ENCODE results near the gene RRBP1.

Gene RRBP1

GRCh38 chr20:17657898-17658647 is 24.0 kb downstream of the RRBP1 start:
- no peak for TF ChIP-seq POLR2AphosphoS5 (IDR thresholded peaks at IDR 0.05; ENCODE audit: low read depth)
- TF ChIP-seq REST (IDR thresholded peaks at IDR 0.05; ENCODE audit: insufficient replicate concordance, low read depth) = no peak
- TF ChIP-seq SPI1 (IDR thresholded peaks at IDR 0.05; ENCODE audit: borderline replicate concordance, low read depth) = no peak
- no peak for TF ChIP-seq GABPA (IDR thresholded peaks at IDR 0.05; ENCODE audit: low read depth)
- TF ChIP-seq, protein P1, sequence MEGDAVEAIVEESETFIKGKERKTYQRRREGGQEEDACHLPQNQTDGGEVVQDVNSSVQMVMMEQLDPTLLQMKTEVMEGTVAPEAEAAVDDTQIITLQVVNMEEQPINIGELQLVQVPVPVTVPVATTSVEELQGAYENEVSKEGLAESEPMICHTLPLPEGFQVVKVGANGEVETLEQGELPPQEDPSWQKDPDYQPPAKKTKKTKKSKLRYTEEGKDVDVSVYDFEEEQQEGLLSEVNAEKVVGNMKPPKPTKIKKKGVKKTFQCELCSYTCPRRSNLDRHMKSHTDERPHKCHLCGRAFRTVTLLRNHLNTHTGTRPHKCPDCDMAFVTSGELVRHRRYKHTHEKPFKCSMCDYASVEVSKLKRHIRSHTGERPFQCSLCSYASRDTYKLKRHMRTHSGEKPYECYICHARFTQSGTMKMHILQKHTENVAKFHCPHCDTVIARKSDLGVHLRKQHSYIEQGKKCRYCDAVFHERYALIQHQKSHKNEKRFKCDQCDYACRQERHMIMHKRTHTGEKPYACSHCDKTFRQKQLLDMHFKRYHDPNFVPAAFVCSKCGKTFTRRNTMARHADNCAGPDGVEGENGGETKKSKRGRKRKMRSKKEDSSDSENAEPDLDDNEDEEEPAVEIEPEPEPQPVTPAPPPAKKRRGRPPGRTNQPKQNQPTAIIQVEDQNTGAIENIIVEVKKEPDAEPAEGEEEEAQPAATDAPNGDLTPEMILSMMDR (IDR thresholded peaks at IDR 0.05; ENCODE audit: insufficient read depth, low read length) = no peak
- Histone ChIP-seq H3K27ac (replicated peaks) (no peak overlapping the region), H3K27me3 (ENCODE audit: insufficient read depth, poor library complexity, severe bottlenecking) (no peaks in the 10 kb centered on the region), H3K4me3 (replicated peaks; ENCODE audit: insufficient read depth, low read length) (no peak overlapping the region)
- DNase-seq (ENCODE audit: low read depth in 1 of 2, low spot score in 1 of 2) = no peak

DNA sequence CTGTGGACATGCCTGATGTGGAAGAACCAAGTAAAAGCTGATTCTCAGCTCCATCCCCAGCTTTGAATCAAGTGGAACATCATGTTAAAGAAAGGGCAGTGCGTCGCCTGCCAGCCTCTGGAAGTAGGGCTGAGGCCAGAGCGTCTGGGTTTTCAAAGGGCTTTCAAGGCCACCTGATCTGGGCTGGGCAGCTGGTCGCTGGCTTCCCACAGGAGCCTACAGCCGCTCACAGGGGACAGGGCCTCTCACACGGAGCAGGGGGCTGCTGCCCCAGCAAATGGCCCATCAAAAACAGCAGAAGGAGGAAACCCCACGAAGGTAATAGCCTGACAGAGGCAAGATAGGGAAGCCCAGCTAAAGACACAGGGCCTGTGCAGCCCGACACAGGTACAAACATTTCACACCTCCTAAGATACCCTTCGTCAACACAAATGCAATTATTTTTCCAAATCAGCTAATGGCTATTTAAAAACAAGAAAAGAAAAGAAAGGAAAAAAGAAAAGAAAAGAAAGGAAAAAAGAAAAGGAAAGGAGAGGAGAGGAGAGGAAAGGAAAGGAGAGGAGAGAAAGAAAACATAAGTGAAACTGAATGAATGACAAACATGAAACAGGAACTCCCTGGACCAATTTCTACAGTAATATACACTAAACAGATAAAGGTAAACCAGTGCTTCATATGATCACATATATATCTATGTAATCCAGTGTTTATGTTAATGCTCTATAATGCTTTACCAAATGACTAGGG is 24.8 kb downstream of the RRBP1 start:
- H3K27me3 ChIP-seq (ENCODE audit: insufficient read depth, poor library complexity, severe bottlenecking) = no peaks in the 10 kb centered on the region
- TF ChIP-seq REST (IDR thresholded peaks at IDR 0.05; ENCODE audit: insufficient replicate concordance, low read depth) = no peak
- TF ChIP-seq SPI1 (IDR thresholded peaks at IDR 0.05; ENCODE audit: borderline replicate concordance, low read depth) = no peak
- TF ChIP-seq, protein P1 (IDR thresholded peaks at IDR 0.05; ENCODE audit: insufficient read depth, low read length) = no peak
- TF ChIP-seq GABPA (IDR thresholded peaks at IDR 0.05; ENCODE audit: low read depth) = no peak
- no peak for TF ChIP-seq POLR2AphosphoS5 (IDR thresholded peaks at IDR 0.05; ENCODE audit: low read depth)

GRCh38 chr20:17655865-17656479 is 26.1 kb downstream of the RRBP1 start:
- TF ChIP-seq, protein P1 (IDR thresholded peaks at IDR 0.05; ENCODE audit: insufficient read depth, low read length) = no peak
- no peak for TF ChIP-seq POLR2AphosphoS5 (IDR thresholded peaks at IDR 0.05; ENCODE audit: low read depth)
- no peak for TF ChIP-seq GABPA (IDR thresholded peaks at IDR 0.05; ENCODE audit: low read depth)
- no peak for TF ChIP-seq REST (IDR thresholded peaks at IDR 0.05; ENCODE audit: insufficient replicate concordance, low read depth)
- TF ChIP-seq SPI1 (IDR thresholded peaks at IDR 0.05; ENCODE audit: borderline replicate concordance, low read depth) = no peak
- H3K27ac ChIP-seq (replicated peaks) = no peak overlapping the region
- no peaks in the 10 kb centered on the region for H3K27me3 ChIP-seq (ENCODE audit: insufficient read depth, poor library complexity, severe bottlenecking)
- no peak for DNase-seq (ENCODE audit: low read depth in 1 of 2, low spot score in 1 of 2)
- no peak overlapping the region for H3K4me3 ChIP-seq (replicated peaks; ENCODE audit: insufficient read depth, low read length)

More for the DNA sequence above, 24.8 kb downstream of the RRBP1 start:
- H3K27ac ChIP-seq (replicated peaks) = no peak overlapping the region
- no peak for DNase-seq (ENCODE audit: low read depth in 1 of 2, low spot score in 1 of 2)
- H3K4me3 ChIP-seq (replicated peaks; ENCODE audit: insufficient read depth, low read length) = no peak overlapping the region

Measured in HL-60 (cell line).